Measurements from ENCODE around the gene COL4A3.
"Not testable (repeated sequence)": the region's sequence is repeated elsewhere in the genome, so short reads cannot be mapped to it uniquely, and the experiment has no call there.

The COL4A3 gene

GRCh38 chr2:227219312-227220105 is 55.1 kb downstream of the COL4A3 start:
- no peak for DNase-seq

- DNase-seq = no peak
Measured at GRCh38 chr2:227221120-227221519, 56.7 kb downstream of the COL4A3 start.

GRCh38 chr2:227222292-227222691 is 57.9 kb downstream of the COL4A3 start:
- no peak for DNase-seq

DNA sequence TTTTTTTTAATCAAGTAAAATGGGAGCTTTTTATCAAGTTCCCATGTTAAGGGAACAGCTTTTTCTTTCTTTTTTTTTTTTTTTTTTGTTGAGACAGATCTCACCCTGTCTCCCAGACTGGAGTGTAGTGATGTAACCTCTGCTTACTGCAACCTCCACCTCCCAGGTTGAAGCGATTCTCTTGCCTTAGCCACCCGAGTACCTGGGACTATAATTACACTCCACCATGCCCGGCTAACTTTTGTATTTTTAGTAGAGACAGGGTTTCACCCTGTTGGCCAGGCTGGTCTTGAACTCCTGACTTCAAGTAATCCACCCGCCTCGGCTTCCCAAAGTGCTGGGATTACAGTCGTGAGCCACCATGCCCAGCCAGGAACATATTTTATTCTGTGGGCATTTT is 61.2 kb downstream of the COL4A3 start:
- DNase-seq = not testable (repeated sequence)

DNA sequence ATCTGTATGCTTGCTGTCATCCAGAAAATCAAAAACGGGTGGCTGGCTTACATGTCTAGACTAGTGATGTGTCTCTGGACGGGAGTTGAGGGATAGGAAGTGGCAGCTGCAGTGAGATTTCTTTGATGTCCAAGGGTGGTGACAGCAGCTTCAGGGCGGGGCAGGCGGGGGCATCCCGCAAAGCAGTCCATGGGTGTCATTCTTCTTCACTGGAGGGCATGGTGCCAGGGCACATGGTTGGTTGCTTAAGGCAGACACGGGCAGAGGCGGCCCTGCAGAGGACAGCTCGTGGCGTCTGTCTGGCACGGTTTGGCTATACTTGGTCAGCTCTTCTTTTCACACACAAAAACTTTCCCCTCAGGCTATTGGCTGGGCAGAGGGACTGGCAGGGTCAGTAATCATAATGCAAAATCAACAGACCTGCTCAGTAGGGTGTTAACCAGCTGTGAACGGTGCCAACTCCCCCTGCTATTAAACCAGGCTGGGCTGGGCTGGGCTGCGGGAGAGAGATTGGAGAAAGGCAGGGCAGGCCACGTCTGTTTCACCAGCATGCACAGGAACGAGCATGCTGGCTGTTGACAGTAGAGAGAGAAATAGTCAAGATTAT is 63.7 kb downstream of the COL4A3 start:
- no peak for DNase-seq

DNA sequence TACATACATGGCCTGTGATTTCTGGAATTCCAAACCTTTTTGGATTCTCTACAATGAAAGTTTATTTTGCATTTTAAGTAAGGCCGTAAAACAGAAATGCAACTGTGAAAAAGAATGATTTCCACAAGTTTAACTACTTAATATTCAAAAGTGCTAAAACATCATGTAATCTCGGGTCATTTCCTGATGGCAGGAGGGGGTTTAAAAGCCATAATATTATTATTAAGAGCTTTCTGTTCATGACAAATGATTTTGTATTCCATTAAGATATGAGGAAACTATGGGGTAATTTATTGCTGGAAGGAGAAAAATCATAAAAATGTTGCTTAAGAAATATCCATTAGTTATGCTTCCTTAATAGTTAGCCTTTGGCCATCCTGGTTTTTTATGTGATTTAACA is 65.7 kb downstream of the COL4A3 start:
- no peak for DNase-seq

DNA sequence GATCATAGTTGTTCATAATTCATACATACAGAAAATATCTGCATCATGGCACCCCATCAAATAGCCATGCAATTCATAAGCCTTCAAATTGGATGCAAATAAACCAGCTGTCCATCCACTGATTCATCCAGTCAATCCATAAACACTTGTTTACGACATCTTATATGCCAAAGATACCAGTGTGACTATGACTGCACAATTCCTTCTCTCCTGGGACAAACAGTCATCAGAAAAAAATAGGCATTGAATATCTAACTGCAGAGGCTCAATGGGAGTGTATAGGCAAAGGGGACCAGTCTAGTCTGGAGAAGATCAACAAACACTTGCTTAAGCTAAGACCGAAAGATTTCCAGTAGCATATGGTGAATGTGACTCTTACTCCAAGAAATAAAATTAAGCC is 70.0 kb downstream of the COL4A3 start:
- no peak for DNase-seq

DNA sequence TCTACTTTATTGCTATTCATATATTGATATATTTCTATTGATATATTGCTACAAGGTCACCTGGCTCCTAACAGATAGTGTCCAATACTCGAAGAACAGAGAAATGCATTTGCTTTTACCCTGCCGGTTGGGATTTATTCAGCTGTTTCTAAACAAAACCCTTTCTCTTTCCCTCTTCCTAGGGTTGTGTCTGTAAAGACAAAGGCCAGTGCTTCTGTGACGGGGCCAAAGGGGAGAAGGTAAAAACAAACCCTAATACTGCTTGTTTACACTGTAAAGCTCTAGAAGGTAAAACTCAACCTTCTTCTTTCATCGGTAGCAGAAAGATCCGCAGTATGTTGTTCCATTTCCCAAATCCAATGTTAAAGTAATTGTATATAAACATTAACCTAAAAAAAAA is 73.4 kb downstream of the COL4A3 start:
- no peak for DNase-seq

- no peak for DNase-seq
Measured at GRCh38 chr2:227238238-227239237, 74.1 kb downstream of the COL4A3 start.

- DNase-seq = no peak
Measured at GRCh38 chr2:227241005-227241404, 76.6 kb downstream of the COL4A3 start.

DNA sequence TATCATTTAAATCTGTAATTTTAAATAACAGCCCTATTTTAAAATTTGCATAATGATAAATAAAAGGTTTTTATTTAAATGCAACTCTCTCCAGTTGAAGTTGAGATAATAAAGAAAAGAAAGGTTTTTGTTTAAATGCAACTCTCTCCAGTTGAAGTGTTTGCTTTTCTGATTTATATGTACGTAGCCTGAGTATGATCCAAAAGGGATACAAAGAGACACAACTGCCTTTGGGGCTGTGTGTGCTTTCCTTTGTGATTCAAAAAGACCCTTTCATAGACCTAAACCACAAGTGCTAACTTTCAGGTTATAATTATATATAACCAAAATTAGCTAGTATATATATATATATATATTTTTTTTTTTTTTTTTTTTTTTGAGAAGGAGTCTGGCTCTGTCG is 84.5 kb downstream of the COL4A3 start:
- DNase-seq = no peak

DNA sequence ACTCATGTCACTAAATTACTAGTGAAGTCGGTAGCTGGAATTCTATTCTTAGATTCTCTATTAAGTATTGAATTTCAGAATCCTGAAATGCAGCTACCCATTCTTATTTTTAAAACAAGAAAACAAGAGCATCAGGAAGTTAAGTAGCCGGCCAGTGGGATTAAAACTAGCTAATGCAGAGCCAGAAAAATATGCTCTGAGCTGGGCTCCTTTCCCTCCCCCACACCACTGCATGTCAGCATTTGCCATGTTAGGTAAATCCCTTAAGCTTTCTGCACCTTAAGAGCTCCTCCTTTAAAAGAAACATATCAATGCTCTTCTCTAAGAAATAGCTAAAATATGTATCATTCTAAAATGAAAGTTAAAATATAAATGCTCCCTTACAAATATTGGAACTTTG is 88.4 kb downstream of the COL4A3 start:
- no peak for DNase-seq

GRCh38 chr2:227256605-227257004 is 92.2 kb downstream of the COL4A3 start:
- no peak for DNase-seq

DNA sequence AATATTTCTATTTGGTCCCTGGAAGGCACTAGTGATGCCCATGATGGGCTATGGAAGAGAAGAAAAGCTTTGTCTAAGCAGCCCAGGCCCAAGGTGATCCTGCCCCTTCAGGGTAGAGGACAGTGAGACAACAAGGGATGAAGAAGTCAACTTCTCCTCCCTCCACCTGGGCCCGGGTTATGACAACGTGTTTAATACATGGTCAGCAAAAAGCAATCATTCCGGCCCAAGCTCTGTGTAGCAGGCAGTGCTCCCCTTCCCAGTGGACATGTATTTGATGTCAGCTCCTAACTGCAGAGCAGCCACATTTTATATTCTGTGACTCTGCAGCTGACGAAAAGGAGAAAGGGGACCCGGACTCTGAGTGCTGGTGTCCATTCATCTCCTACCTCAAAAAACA is 93.4 kb downstream of the COL4A3 start:
- no peak for DNase-seq

- no peak for DNase-seq
Measured at GRCh38 chr2:227260041-227260440, 95.6 kb downstream of the COL4A3 start.

DNA sequence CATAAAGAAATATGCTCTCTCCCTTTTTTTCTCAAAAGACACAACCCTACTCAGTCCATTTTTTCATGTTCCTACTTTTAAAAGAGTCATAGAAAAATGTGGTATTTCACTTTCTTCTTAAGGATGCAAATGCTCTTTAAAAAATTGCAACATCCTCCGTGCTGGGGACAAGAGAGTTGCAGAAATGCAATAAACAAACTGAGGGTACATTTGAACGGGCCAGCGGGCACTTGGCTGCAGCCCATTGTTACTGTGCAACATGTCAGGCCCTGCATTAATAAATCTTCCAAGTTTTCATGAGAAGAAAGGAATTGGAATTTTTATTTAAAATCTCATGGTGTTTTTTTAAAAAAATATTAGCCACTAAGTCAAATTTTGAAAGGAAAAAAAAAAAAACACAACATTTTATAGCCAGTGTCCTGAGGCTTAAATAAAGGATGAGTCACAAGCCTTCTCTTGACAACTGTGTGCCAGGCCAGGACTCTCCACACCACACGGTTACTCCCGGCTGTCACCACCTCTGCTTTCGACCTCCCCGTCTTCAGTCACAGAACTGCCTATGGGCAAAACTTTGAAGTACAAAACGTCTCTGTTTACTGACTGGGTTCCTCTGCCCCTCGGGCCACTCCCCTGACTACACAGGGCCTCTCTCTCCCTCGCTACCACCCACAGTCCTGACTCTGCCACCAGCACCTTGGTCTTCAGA is 103.1 kb downstream of the COL4A3 start:
- DNase-seq = no peak

DNA sequence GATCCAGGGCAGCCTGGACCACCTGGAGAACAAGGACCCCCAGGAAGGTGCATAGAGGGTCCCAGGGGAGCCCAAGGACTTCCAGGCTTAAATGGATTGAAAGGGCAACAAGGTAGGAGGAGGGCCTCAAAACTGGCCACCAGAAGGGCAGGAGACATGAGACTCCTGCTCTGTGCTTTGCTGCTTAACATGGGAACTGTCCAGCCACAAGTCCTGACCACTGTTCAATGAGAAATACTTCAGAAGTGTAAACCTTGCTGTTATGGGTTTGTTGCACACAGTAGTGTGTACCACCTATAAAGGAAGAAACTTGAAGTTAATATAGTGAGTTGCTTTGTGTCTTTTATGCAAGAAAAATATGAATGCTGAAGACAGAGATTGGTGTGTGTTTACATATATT is 116.5 kb downstream of the COL4A3 start:
- DNase-seq = no peak

DNA sequence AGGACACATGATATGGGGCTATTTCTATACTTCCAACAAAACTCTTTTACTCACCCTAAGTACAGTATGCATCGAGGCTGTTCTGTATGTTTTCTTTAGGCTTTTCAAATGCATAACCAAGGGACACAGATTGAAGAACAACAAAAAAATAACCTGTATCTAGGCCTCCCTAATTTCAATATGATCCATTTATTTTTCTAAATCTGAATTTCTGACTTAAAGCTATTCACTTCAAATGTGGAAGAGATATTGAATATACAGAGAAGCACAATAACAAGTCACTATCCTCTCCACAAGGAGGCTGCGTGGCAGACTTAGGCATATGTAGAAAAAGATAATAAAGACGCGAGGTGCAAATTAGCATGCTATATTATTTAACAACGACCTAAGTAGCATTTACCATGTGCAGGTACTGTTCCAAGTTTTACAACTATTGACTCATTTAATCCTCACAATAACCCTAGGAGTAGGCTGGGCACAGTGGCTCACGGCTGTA is 121.4 kb downstream of the COL4A3 start:
- no peak for DNase-seq

- no peak for DNase-seq
Measured at GRCh38 chr2:227287771-227288170, 123.3 kb downstream of the COL4A3 start.

DNA sequence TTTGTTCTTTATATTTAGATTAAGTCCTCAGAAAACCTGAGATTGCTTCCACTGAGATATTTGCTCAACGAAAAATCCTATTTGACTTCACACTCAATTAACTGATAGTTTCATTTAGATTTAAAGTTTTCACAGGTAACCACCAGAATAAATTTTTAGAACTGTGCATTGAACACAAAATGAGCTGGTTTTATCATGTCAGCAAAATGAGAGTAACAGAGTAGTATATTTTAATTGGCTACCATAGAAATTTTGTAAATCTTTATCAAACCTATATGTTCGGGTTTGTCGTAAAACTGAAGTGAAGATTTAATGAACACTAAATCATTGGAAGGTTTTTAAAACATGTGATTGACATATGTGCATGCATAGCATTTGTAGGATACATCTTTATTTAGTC is 127.9 kb downstream of the COL4A3 start:
- DNase-seq = no peak

DNA sequence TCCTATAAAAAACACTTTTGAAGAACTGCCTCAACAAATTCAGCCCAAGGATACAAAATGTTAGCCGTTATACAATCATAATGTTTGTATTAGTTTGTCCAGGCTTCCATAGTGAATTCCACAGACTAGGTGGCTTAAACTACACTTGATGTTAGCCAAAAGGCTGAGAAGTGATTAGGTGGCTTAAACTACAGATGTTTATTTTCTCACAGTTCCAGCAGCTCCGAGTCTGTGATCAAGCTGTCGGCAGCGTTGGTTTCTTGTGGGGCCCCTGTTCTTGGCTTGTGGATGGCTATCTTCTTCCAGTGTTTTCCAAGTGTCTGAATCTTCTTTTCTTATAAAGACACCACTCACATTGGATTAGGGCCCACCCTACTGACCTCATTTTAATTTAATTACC is 129.1 kb downstream of the COL4A3 start:
- DNase-seq = no peak

GRCh38 chr2:227295806-227296205 is 131.4 kb downstream of the COL4A3 start:
- no peak for DNase-seq

All from cortex of kidney (tissue), 1 donor.